Measurements from ENCODE around the gene UBE4B. TPM values are rescaled to one million over a fixed set of nuclear protein-coding genes. Genes with fewer than 3 reads are reported as not detected.
A peak's percentile ranks its signal among the peaks of the same experiment; 100 is the strongest.

Gene UBE4B
- total and polyA plus RNA-seq, 10 donors: 8.8 to 53.8 (median 40.5) TPM

DNA sequence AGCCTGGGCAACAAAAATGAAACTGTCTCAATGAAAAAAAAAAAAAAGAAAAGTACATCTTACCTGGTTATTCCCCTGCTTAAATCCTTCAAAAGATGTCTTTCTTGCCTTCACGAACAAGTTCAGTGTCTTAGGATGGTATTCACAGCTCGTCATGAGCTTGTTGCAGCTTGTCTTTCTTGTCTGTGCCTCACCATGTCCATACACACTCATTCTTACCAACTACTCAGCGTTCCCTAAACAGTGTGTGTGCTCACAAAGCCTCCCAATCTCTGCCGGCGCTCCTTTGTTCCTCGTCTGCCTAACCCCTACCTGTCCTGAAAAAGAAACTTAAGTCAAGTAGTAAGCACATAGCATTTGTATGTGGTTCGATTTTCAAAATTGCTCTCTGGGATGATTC lies 31.1 kb downstream of the UBE4B start:
- DNase-seq: no peak
- H3K9me3 ChIP-seq: no peaks in the 10 kb centered on the region
- H3K36me3 ChIP-seq: peaks cover 0 to 14% (median 3%) of the 10 kb centered on the region in 6 donors
- H3K4me3 ChIP-seq: no peak overlapping the region
- intact Hi-C loops (cut with DNase I; ENCODE audit: low total_unique reads): no loop called here
- H3K27ac ChIP-seq: no peak overlapping the region
- peaks cover 3 to 45% (median 31%) of the 10 kb centered on the region in 6 donors for H3K4me1 ChIP-seq
- TF ChIP-seq POLR2AphosphoS5 (IDR thresholded peaks at IDR 0.05) (no peak), POLR2A (IDR thresholded peaks at IDR 0.05) (no peak)
- TF ChIP-seq, protein P1, sequence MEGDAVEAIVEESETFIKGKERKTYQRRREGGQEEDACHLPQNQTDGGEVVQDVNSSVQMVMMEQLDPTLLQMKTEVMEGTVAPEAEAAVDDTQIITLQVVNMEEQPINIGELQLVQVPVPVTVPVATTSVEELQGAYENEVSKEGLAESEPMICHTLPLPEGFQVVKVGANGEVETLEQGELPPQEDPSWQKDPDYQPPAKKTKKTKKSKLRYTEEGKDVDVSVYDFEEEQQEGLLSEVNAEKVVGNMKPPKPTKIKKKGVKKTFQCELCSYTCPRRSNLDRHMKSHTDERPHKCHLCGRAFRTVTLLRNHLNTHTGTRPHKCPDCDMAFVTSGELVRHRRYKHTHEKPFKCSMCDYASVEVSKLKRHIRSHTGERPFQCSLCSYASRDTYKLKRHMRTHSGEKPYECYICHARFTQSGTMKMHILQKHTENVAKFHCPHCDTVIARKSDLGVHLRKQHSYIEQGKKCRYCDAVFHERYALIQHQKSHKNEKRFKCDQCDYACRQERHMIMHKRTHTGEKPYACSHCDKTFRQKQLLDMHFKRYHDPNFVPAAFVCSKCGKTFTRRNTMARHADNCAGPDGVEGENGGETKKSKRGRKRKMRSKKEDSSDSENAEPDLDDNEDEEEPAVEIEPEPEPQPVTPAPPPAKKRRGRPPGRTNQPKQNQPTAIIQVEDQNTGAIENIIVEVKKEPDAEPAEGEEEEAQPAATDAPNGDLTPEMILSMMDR (IDR thresholded peaks at IDR 0.05 in 8 of 11, conservative IDR thresholded peaks at IDR 0.05 in 3 of 11): no peak
- no peaks in the 10 kb centered on the region for H3K27me3 ChIP-seq (replicated peaks in 1 of 7)
- 84 to 92% (median 89%) methylated on average over 7 of the region's 7 CpGs for WGBS, 5 donors

DNA sequence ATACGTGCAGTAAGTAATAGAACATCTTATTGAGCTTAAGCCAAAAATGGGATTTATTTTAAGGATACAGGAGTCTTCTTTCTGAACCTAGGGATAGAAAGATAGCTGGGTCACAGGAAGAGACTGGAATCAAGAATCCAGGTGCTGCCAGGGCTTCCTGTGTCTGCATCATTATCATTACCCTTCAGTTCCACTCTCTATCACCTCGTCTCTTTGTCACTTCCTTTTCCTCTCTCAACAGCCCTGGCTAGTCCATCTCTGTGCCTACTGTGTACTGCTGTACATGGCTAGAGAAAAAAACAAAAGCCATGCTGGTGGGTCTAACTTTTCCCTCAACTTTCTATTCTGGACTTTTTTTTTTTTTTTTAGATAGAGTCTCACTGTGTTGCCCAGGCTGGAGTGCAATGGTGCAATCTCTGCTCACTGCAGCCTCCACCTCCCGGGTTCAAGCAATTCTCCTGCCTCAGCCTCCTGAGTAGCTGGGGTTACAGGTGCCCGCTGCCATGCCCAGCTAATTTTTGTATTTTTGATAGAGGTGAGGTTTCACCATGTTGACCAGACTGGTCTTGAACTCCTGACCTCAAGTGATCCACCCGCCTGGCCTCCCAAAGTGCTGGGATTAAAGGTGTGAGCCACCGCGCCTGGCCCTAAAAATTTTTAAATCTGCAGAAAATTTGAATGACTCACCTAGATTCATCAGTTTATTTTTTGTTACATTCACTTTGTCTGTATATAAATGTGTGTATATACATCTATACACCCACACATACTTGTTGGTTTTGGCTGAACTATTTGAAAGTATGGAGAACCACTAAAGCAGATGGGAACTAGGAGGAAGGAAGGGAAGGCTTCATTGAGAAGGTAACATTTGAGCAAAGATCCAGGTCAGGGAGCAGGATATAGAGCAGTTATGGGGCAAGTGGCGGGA lies 31.9 kb downstream of the UBE4B start:
- Histone ChIP-seq H3K4me1 (peaks cover 3 to 45% (median 31%) of the 10 kb centered on the region in 6 donors), H3K4me3 (no peak overlapping the region), H3K36me3 (peaks cover 0 to 6% (median 0%) of the 10 kb centered on the region in 6 donors), H3K27me3 (replicated peaks in 1 of 7) (no peaks in the 10 kb centered on the region), H3K9me3 (no peaks in the 10 kb centered on the region), H3K27ac (peak overlapping the region in 2 of 8 donors; percentile 5 to 84)
- intact Hi-C loops (cut with DNase I; ENCODE audit: low total_unique reads): no loop called here
- 77 to 85% (median 82%) methylated on average over 8 of the region's 8 CpGs for WGBS, 5 donors
- no peak for DNase-seq
- TF ChIP-seq POLR2AphosphoS5 (IDR thresholded peaks at IDR 0.05) (no peak), POLR2A (IDR thresholded peaks at IDR 0.05) (no peak)
- TF ChIP-seq, protein P1 (IDR thresholded peaks at IDR 0.05 in 8 of 11, conservative IDR thresholded peaks at IDR 0.05 in 3 of 11): no peak

DNA sequence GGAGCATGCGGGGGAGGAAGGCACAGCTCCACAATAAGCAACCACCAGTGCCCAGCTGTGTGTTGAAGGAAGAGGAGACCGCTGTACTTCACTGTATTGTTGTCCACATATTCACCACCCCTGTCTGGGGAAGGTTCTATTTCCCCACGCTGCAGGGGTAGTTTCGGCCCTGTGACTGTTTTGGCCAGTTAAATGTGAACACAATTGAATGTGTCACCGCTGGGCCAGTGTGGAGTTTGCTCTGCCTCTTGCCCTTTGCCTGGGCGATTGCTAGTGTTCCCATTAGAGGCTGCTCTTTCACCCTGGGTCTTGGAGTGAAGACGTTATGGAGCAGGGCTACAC lies 32.6 kb downstream of the UBE4B start:
- intact Hi-C loops (cut with DNase I; ENCODE audit: low total_unique reads): no loop called here

More for the DNA sequence above, 32.6 kb downstream of the UBE4B start:
- H3K36me3 ChIP-seq: no peaks in the 10 kb centered on the region
- WGBS, 5 donors: 60 to 80% (median 72%) methylated on average over 7 of the region's 7 CpGs
- H3K9me3 ChIP-seq: no peaks in the 10 kb centered on the region
- DNase-seq: no peak
- peak overlapping the region in 2 of 8 donors; percentile 5 to 84 for H3K27ac ChIP-seq
- no peak overlapping the region for H3K4me3 ChIP-seq
- TF ChIP-seq, protein P1 (IDR thresholded peaks at IDR 0.05 in 8 of 11, conservative IDR thresholded peaks at IDR 0.05 in 3 of 11): no peak
- TF ChIP-seq POLR2AphosphoS5 (IDR thresholded peaks at IDR 0.05) (peak in 1 of 3 donors; percentile 8), POLR2A (IDR thresholded peaks at IDR 0.05) (no peak)
- peaks cover 3 to 45% (median 31%) of the 10 kb centered on the region in 6 donors for H3K4me1 ChIP-seq
- H3K27me3 ChIP-seq (replicated peaks in 1 of 7): no peaks in the 10 kb centered on the region

Data from spleen (tissue), 11 donors.